Measurements from ENCODE around the gene HELLS. TPM values are rescaled to one million over a fixed set of nuclear protein-coding genes. Genes with fewer than 3 reads are reported as not detected.
"Not testable (repeated sequence)": the region's sequence is repeated elsewhere in the genome, so short reads cannot be mapped to it uniquely, and the experiment has no call there.

The HELLS gene
- 100 to 1,000 TPM; 157 to 164 TPM for total RNA-seq

- Mint-ChIP-seq H3K4me3 (peak within 1 kb of the TSS; percentile 99), H3K9me3 (ENCODE audit: insufficient read depth) (no peaks in the 10 kb centered on the region), H3K4me1 (ENCODE audit: low read depth) (peaks cover 36% of the 10 kb centered on the region), H3K27ac (peak within 1 kb of the TSS; percentile 98), H3K36me3 (ENCODE audit: low read depth) (peaks cover 28% of the 10 kb centered on the region), H3K27me3 (ENCODE audit: low read depth) (peaks cover 10% of the 10 kb centered on the region)
- ATAC-seq = peak; percentile 82
- POLR2A ChIA-PET = interaction anchor here (0.6 to 2.1 kb wide), 4 partner anchors 10 to 183 kb away, joined by 3 to 11 read pairs (median 6); partner anchors contain the start of gene NOC3L
- DNase-seq = peak; percentile 85
- CTCF ChIA-PET = interaction anchor here (1.2 kb wide), 1 partner anchor 183 kb away, joined by 3 read pairs; the partner anchor contains the start of gene NOC3L
These were observed at the start of gene HELLS for GRCh38 chr10:94545391-94546048. Gene HELLS, plus strand, starts transcription at chr10:94545788. Its CDS starts 134 bp downstream, at chr10:94545922.

- ATAC-seq (no peak), DNase-seq (no peak)
- H3K27me3 Mint-ChIP-seq (ENCODE audit: low read depth) = no peaks in the 10 kb centered on the region
- no peak overlapping the region for H3K27ac Mint-ChIP-seq
- POLR2A ChIA-PET = no interaction called here
- CTCF ChIA-PET = no interaction called here
- H3K4me3 Mint-ChIP-seq = no peak overlapping the region
- no peaks in the 10 kb centered on the region for H3K4me1 Mint-ChIP-seq (ENCODE audit: low read depth)
- H3K9me3 Mint-ChIP-seq (ENCODE audit: insufficient read depth) = no peaks in the 10 kb centered on the region
- no peaks in the 10 kb centered on the region for H3K36me3 Mint-ChIP-seq (ENCODE audit: low read depth)
These were observed 49.6 kb upstream of the HELLS start for GRCh38 chr10:94496010-94496409.

- Mint-ChIP-seq H3K9me3 (ENCODE audit: insufficient read depth) (no peaks in the 10 kb centered on the region), H3K4me1 (ENCODE audit: low read depth) (no peaks in the 10 kb centered on the region), H3K27me3 (ENCODE audit: low read depth) (no peaks in the 10 kb centered on the region), H3K4me3 (no peak overlapping the region), H3K27ac (no peak overlapping the region), H3K36me3 (ENCODE audit: low read depth) (no peaks in the 10 kb centered on the region)
- CTCF ChIA-PET = no interaction called here
- no peak for DNase-seq
- POLR2A ChIA-PET = no interaction called here
- ATAC-seq = no peak
These were observed 48.9 kb upstream of the HELLS start for GRCh38 chr10:94496646-94497045.

GRCh38 chr10:94500063-94500462 lies 45.5 kb upstream of the HELLS start:
- no peak overlapping the region for H3K27ac Mint-ChIP-seq
- no peaks in the 10 kb centered on the region for H3K4me1 Mint-ChIP-seq (ENCODE audit: low read depth)
- DNase-seq = no peak
- no peak for ATAC-seq
- ChIA-PET CTCF (no interaction called here), POLR2A (no interaction called here)
- no peaks in the 10 kb centered on the region for H3K27me3 Mint-ChIP-seq (ENCODE audit: low read depth)
- H3K9me3 Mint-ChIP-seq (ENCODE audit: insufficient read depth) = no peaks in the 10 kb centered on the region
- H3K36me3 Mint-ChIP-seq (ENCODE audit: low read depth) = no peaks in the 10 kb centered on the region
- H3K4me3 Mint-ChIP-seq = no peak overlapping the region

GRCh38 chr10:94521276-94522250 lies 24.0 kb upstream of the HELLS start:
- Mint-ChIP-seq H3K27me3 (ENCODE audit: low read depth) (peaks cover 1% of the 10 kb centered on the region), H3K36me3 (ENCODE audit: low read depth) (no peaks in the 10 kb centered on the region), H3K9me3 (ENCODE audit: insufficient read depth) (no peaks in the 10 kb centered on the region), H3K27ac (no peak overlapping the region), H3K4me1 (ENCODE audit: low read depth) (no peaks in the 10 kb centered on the region), H3K4me3 (no peak overlapping the region)
- DNase-seq = no peak
- no peak for ATAC-seq
- POLR2A ChIA-PET = no interaction called here
- CTCF ChIA-PET = no interaction called here

- no peak overlapping the region for H3K4me3 Mint-ChIP-seq
- no peaks in the 10 kb centered on the region for H3K4me1 Mint-ChIP-seq (ENCODE audit: low read depth)
- POLR2A ChIA-PET = interaction anchor here (0.9 kb wide), 1 partner anchor 14 kb away, joined by 3 read pairs; no protein-coding TSS in a partner anchor
- DNase-seq (no peak), ATAC-seq (no peak)
- H3K36me3 Mint-ChIP-seq (ENCODE audit: low read depth) = no peaks in the 10 kb centered on the region
- H3K27me3 Mint-ChIP-seq (ENCODE audit: low read depth) = peaks cover 9% of the 10 kb centered on the region
- CTCF ChIA-PET = no interaction called here
- H3K27ac Mint-ChIP-seq = no peak overlapping the region
- no peaks in the 10 kb centered on the region for H3K9me3 Mint-ChIP-seq (ENCODE audit: insufficient read depth)
These were observed 21.4 kb upstream of the HELLS start for GRCh38 chr10:94524146-94524545.

GRCh38 chr10:94524711-94525110 lies 20.9 kb upstream of the HELLS start:
- ATAC-seq (no peak), DNase-seq (no peak)
- no peaks in the 10 kb centered on the region for H3K36me3 Mint-ChIP-seq (ENCODE audit: low read depth)
- ChIA-PET CTCF (no interaction called here), POLR2A (no interaction called here)
- H3K27ac Mint-ChIP-seq = no peak overlapping the region
- no peaks in the 10 kb centered on the region for H3K4me1 Mint-ChIP-seq (ENCODE audit: low read depth)
- peaks cover 9% of the 10 kb centered on the region for H3K27me3 Mint-ChIP-seq (ENCODE audit: low read depth)
- H3K4me3 Mint-ChIP-seq = no peak overlapping the region
- no peaks in the 10 kb centered on the region for H3K9me3 Mint-ChIP-seq (ENCODE audit: insufficient read depth)

GRCh38 chr10:94531550-94531949 lies 14.0 kb upstream of the HELLS start:
- peaks cover 25% of the 10 kb centered on the region for H3K27me3 Mint-ChIP-seq (ENCODE audit: low read depth)
- CTCF ChIA-PET; H3K36me3 Mint-ChIP-seq (ENCODE audit: low read depth): not testable (repeated sequence)

GRCh38 chr10:94533027-94533426 lies 12.6 kb upstream of the HELLS start:
- no peak for ATAC-seq

More at GRCh38 chr10:94531550-94531949, 14.0 kb upstream of the HELLS start:
- ATAC-seq; DNase-seq; H3K4me3 Mint-ChIP-seq; H3K4me1 Mint-ChIP-seq (ENCODE audit: low read depth); H3K9me3 Mint-ChIP-seq (ENCODE audit: insufficient read depth); H3K27ac Mint-ChIP-seq; POLR2A ChIA-PET: not testable (repeated sequence)

GRCh38 chr10:94542282-94542681 lies 3.3 kb upstream of the HELLS start:
- not testable (repeated sequence) for H3K4me3 Mint-ChIP-seq; H3K9me3 Mint-ChIP-seq (ENCODE audit: insufficient read depth)

More at GRCh38 chr10:94533027-94533426, 12.6 kb upstream of the HELLS start:
- Mint-ChIP-seq H3K27ac (no peak overlapping the region), H3K27me3 (ENCODE audit: low read depth) (peaks cover 21% of the 10 kb centered on the region), H3K36me3 (ENCODE audit: low read depth) (no peaks in the 10 kb centered on the region), H3K9me3 (ENCODE audit: insufficient read depth) (no peaks in the 10 kb centered on the region), H3K4me1 (ENCODE audit: low read depth) (no peaks in the 10 kb centered on the region), H3K4me3 (no peak overlapping the region)
- no peak for DNase-seq
- ChIA-PET POLR2A (interaction anchor here (0.5 kb wide), 1 partner anchor 196 kb away, joined by 3 read pairs; no protein-coding TSS in a partner anchor), CTCF (no interaction called here)

GRCh38 chr10:94546049-94546900 lies 687 bp downstream of the HELLS start:
- ChIA-PET POLR2A (interaction anchor here (0.6 to 2.1 kb wide), 6 partner anchors 9 to 184 kb away, joined by 3 to 11 read pairs (median 5); partner anchors contain the start of gene NOC3L), CTCF (no interaction called here)
- H3K27ac Mint-ChIP-seq = peak overlapping the region; percentile 98
- peaks cover 28% of the 10 kb centered on the region for H3K36me3 Mint-ChIP-seq (ENCODE audit: low read depth)
- no peak for ATAC-seq
- peak; percentile 27 for DNase-seq
- H3K9me3 Mint-ChIP-seq (ENCODE audit: insufficient read depth) = no peaks in the 10 kb centered on the region
- peaks cover 36% of the 10 kb centered on the region for H3K4me1 Mint-ChIP-seq (ENCODE audit: low read depth)
- peaks cover 7% of the 10 kb centered on the region for H3K27me3 Mint-ChIP-seq (ENCODE audit: low read depth)
- H3K4me3 Mint-ChIP-seq = peak overlapping the region; percentile 99

More at GRCh38 chr10:94542282-94542681, 3.3 kb upstream of the HELLS start:
- DNase-seq, CTCF ChIA-PET, H3K27ac Mint-ChIP-seq, ATAC-seq, POLR2A ChIA-PET: not testable (repeated sequence)
- Mint-ChIP-seq H3K36me3 (ENCODE audit: low read depth) (peaks cover 13% of the 10 kb centered on the region), H3K27me3 (ENCODE audit: low read depth) (peaks cover 24% of the 10 kb centered on the region), H3K4me1 (ENCODE audit: low read depth) (peaks cover 20% of the 10 kb centered on the region)

Measured in activated CD8-positive, alpha-beta T cell treated with anti-CD3 and anti-CD28 coated beads, Interleukin-2, amount 10 ng/mL, durations not matched to agents 7 days and 5 days (primary cell).